Measurements from ENCODE around the gene PHAF1.
A peak's percentile ranks its signal among the peaks of the same experiment; 100 is the strongest.

Gene PHAF1

GRCh38 chr16:67146523-67147357, 37.0 kb downstream of the PHAF1 start:
- Histone ChIP-seq H3K36me3 (peaks cover 41 to 74% (median 61%) of the 10 kb centered on the region in 3 donors), H3K27ac (no peak overlapping the region), H3K9me3 (no peaks in the 10 kb centered on the region), H3K4me3 (no peak overlapping the region), H3K4me1 (peaks cover 0 to 21% (median 13%) of the 10 kb centered on the region in 4 donors), H3K27me3 (no peaks in the 10 kb centered on the region)
- no peak for DNase-seq
- intact Hi-C loops (cut with DNase I; ENCODE audit: low total_unique reads): no loop called here
- TF ChIP-seq CTCF (IDR thresholded peaks at IDR 0.05): no peak

- no peak for DNase-seq
- Histone ChIP-seq H3K4me3 (no peak overlapping the region), H3K27ac (no peak overlapping the region), H3K9me3 (no peaks in the 10 kb centered on the region), H3K27me3 (no peaks in the 10 kb centered on the region), H3K36me3 (peaks cover 32 to 65% (median 52%) of the 10 kb centered on the region in 3 donors), H3K4me1 (peaks cover 0 to 21% (median 13%) of the 10 kb centered on the region in 4 donors)
- intact Hi-C loops (cut with DNase I; ENCODE audit: low total_unique reads): no loop called here
- TF ChIP-seq CTCF (IDR thresholded peaks at IDR 0.05): no peak
Observed at GRCh38 chr16:67147437-67148140, 37.8 kb downstream of the PHAF1 start.

GRCh38 chr16:67148221-67148620, 38.5 kb downstream of the PHAF1 start:
- Histone ChIP-seq H3K36me3 (peaks cover 26 to 59% (median 46%) of the 10 kb centered on the region in 3 donors), H3K4me1 (peaks cover 0 to 21% (median 13%) of the 10 kb centered on the region in 4 donors), H3K27ac (no peak overlapping the region), H3K27me3 (no peaks in the 10 kb centered on the region), H3K4me3 (no peak overlapping the region), H3K9me3 (no peaks in the 10 kb centered on the region)
- no peak for TF ChIP-seq CTCF (IDR thresholded peaks at IDR 0.05)
- intact Hi-C loops (cut with DNase I; ENCODE audit: low total_unique reads): no loop called here
- no peak for DNase-seq

GRCh38 chr16:67148656-67149275, 39.0 kb downstream of the PHAF1 start:
- H3K4me1 ChIP-seq: peaks cover 0 to 21% (median 13%) of the 10 kb centered on the region in 4 donors
- intact Hi-C loops (cut with DNase I; ENCODE audit: low total_unique reads): no loop called here
- no peak overlapping the region for H3K27ac ChIP-seq
- no peak for DNase-seq
- H3K36me3 ChIP-seq: peaks cover 20 to 54% (median 41%) of the 10 kb centered on the region in 3 donors
- no peaks in the 10 kb centered on the region for H3K27me3 ChIP-seq
- no peaks in the 10 kb centered on the region for H3K9me3 ChIP-seq
- TF ChIP-seq CTCF (IDR thresholded peaks at IDR 0.05): no peak
- no peak overlapping the region for H3K4me3 ChIP-seq

- Histone ChIP-seq H3K4me1 (peaks cover 0 to 21% (median 13%) of the 10 kb centered on the region in 4 donors), H3K36me3 (peaks cover 13 to 47% (median 34%) of the 10 kb centered on the region in 3 donors), H3K27me3 (peaks cover 0 to 2% of the 10 kb centered on the region in 2 donors), H3K27ac (peak overlapping the region; percentile 89 to 94), H3K4me3 (peak overlapping the region in 1 of 2 donors; percentile 63), H3K9me3 (no peaks in the 10 kb centered on the region)
- intact Hi-C loops (cut with DNase I; ENCODE audit: low total_unique reads): no loop called here
- no peak for DNase-seq
- no peak for TF ChIP-seq CTCF (IDR thresholded peaks at IDR 0.05)
Observed at GRCh38 chr16:67149276-67150046, 39.7 kb downstream of the PHAF1 start.
